HG02642 (cell line): Measurements from ENCODE around the gene PPP6R2.
"Not testable (repeated sequence)": the region's sequence is repeated elsewhere in the genome, so short reads cannot be mapped to it uniquely, and the experiment has no call there.

ENCODE experiments used
- ATAC-seq: cut with Tn5 transposase; IDR thresholded peaks from one replicate; pipeline ENCODE4 v1.9.1; 2021; ENCODE audit warnings: mild to moderate bottlenecking; ENCODE audit not compliant: unreplicated experiment, poor library complexity

Gene PPP6R2

GRCh38 chr22:50419116-50419515, 76.0 kb downstream of the PPP6R2 start:
- no peak for ATAC-seq

DNA sequence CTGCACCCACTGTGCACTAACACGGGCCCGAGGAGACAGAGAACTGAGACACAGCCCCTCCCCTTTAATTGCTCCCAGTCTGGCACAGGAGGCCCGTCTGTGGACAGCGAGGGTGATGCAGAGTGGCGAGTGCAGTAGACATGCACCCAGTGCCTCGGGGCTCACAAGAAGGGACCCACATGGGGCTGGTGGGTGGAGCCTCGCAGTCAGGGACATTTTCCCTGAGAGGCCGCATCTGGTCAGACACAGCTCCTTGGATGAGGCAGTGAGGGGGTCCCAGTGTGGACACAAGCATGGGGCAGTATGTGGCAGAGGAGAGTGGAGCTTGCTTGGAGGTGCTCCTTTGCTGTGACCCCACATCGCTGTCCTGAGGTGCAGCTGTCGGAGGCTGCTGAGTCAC, 76.9 kb downstream of the PPP6R2 start:
- ATAC-seq: no peak

GRCh38 chr22:50420581-50420980, 77.5 kb downstream of the PPP6R2 start:
- no peak for ATAC-seq

- no peak for ATAC-seq
Observed at GRCh38 chr22:50422046-50422445, 78.9 kb downstream of the PPP6R2 start.

- no peak for ATAC-seq
Observed at GRCh38 chr22:50422961-50423815, 80.1 kb downstream of the PPP6R2 start.

GRCh38 chr22:50423956-50424355, 80.8 kb downstream of the PPP6R2 start:
- no peak for ATAC-seq

DNA sequence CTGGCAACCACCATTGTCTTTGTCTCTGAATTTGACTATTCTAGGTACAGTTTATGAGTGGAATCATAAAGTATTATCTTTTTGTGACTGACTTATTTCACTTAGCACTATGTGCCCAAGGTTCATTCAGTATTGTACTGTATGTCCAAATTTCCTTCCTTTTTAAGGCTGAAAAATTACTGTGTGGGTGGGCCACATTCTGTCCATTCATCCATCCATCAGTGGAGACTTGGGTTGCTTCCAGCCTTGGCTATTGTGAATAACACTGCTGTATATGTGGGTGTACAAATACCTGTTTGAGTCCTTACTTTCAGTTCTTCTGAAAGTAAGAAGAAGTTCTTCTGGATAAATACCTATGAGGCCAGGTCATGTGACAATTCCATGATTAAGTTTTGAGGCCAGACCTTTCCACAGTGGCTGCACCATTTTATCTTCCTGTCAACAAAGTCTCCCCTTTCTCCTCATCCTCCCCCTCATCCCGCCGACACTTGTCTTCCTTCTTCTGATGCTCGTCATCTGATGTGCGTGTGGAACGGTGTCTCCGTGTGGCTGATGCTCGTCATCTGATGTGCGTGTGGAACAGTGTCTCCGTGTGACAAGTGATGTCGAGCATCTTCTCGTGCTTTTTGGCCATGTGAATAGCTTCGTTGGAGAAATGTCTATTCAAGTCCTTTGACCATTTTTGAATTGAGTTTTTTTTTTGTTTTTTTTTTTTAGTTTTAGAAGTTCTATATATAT, 82.2 kb downstream of the PPP6R2 start:
- no peak for ATAC-seq

GRCh38 chr22:50432131-50432876, 89.2 kb downstream of the PPP6R2 start:
- no peak for ATAC-seq

DNA sequence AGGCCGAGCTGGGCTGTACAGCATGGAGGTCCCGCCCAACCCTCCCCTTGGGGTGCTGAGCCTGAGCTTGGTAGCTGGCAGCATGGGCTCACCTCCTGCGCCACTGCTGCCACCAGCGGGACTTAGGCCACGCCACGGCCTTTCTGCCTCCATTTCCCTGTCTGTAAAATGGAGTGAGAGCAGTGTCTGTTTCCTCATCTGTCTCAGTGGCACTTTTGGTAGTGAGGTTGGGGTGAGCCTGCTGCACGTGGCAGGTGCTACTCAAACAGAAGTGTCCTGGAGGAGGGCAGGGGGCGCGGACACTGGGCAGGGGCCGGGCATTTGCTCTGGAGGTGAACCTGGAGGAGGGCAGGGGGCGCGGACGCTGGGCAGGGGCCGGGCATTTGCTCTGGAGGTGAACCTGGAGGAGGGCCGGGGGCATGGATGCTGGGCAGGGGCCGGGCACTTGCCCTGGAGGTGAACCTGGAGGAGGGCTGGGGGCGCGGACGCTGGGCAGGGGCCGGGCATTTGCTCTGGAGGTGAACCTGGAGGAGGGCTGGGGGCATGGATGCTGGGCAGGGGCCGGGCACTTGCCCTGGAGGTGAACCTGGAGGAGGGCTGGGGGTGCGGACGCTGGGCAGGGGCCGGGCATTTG, 89.9 kb downstream of the PPP6R2 start:
- not testable (repeated sequence) for ATAC-seq

GRCh38 chr22:50434849-50435248, 91.7 kb downstream of the PPP6R2 start:
- no peak for ATAC-seq

- ATAC-seq: no peak
Observed at GRCh38 chr22:50435291-50436014, 92.3 kb downstream of the PPP6R2 start.

- no peak for ATAC-seq
Observed at GRCh38 chr22:50436015-50436830, 93.1 kb downstream of the PPP6R2 start.

DNA sequence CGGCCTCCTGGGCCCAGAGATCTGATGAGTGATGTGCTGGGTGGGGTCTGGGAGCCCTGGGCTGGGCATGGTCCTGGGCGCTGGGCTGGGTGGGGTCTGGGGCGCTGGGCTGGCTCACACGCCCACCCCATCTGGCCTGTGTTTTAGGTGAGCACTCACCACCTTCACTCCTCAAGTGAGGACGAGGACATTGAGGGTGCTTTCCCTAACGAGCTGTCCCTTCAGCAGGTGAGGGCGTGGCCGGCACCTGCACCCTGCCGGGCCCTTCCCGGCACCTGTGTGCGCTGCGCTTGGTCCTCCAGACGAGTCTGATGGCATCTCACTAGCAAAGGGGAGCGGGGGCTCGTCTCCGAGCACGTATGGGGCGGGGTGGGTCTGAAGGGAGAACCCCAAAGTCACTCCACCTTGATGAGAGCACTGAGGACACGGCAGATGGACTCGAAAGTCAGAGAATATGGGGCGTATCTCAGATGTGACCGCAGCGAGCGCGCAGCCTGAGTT, 93.8 kb downstream of the PPP6R2 start:
- no peak for ATAC-seq

- no peak for ATAC-seq
Observed at GRCh38 chr22:50437511-50438304, 94.6 kb downstream of the PPP6R2 start.

GRCh38 chr22:50438305-50439275, 95.5 kb downstream of the PPP6R2 start:
- no peak for ATAC-seq

- ATAC-seq: no peak
Observed at GRCh38 chr22:50439314-50439870, 96.3 kb downstream of the PPP6R2 start.
